ENCODE data around the gene PRKRIP1. TPM values are rescaled to one million over a fixed set of nuclear protein-coding genes. Genes with fewer than 3 reads are reported as not detected.

Gene PRKRIP1
- polyA plus RNA-seq, 3 donors, result 6.6 to 27.0 (median 7.4) TPM

DNA sequence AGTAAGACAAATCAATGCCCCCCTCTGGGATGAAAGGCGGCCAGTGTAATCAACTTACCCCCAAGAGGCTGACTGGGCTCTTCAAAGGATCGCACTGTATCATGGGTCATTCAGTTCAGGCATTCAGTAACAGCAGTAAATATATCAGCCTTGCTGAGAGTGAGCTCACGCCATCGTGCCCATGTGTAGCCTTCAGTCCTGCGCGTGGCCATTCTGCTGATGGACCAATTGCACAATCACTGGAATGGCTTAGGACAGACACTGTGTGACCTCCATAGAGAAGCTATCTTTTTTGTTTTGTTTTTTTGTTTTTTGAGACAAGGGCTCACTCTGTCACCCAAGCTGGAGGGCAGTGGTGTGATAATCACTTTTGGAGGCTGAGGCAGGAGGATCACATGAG, 9.1 kb upstream of the PRKRIP1 start:
- H3K4me2 ChIP-seq (replicated peaks; ENCODE audit: extremely low read depth, low read length, poor library complexity, severe bottlenecking), result no peak overlapping the region
- no peaks in the 10 kb centered on the region for H3K79me2 ChIP-seq (ENCODE audit: insufficient read depth, low read length)
- 96% methylated on average over 4 of the region's 6 CpGs for WGBS (ENCODE audit: insufficient coverage)
- H3K9me3 ChIP-seq (replicated peaks in 1 of 2; ENCODE audit: control insufficient read depth in 1 of 2, insufficient read depth in 1 of 2, low read length in 2 of 2), result no peaks in the 10 kb centered on the region
- Mint-ChIP-seq H3K9me3 (no peaks in the 10 kb centered on the region), H3K36me3 (peaks cover 23 to 51% of the 10 kb centered on the region in 2 donors), H3K27me3 (ENCODE audit: low read depth in 3 of 3) (peaks cover 0 to 2% (median 0%) of the 10 kb centered on the region in 3 donors), H3K4me1 (no peaks in the 10 kb centered on the region), H3K4me3 (no peak overlapping the region), H3K27ac (peak overlapping the region in 1 of 7 donors; percentile 46)
- peaks cover 8 to 33% of the 10 kb centered on the region in 2 donors for H3K36me3 ChIP-seq (replicated peaks in 1 of 2; ENCODE audit: control insufficient read depth in 1 of 2, insufficient read depth in 2 of 2, low read length in 2 of 2)
- H3K27me3 ChIP-seq (ENCODE audit: control insufficient read depth in 2 of 2, insufficient read depth in 2 of 2, low read length in 2 of 2), result no peaks in the 10 kb centered on the region
- H2AFZ ChIP-seq (ENCODE audit: insufficient read depth, low read depth, low read length, poor library complexity, severe bottlenecking), result no peak overlapping the region
- H3K27ac ChIP-seq (ENCODE audit: low read depth in 1 of 2, low read length in 2 of 2), result no peak overlapping the region
- H3K4me3 ChIP-seq (replicated peaks in 1 of 3; ENCODE audit: low read depth in 2 of 3, low read length in 3 of 3), result no peak overlapping the region
- peaks cover 6% of the 10 kb centered on the region for H4K20me1 ChIP-seq (ENCODE audit: insufficient read depth, low read length)
- no peak overlapping the region for H3K9ac ChIP-seq (ENCODE audit: insufficient read depth, low read length, poor library complexity, severe bottlenecking)
- intact Hi-C loops (cut with micrococcal nuclease), result no loop called here
- TF ChIP-seq, protein P1, sequence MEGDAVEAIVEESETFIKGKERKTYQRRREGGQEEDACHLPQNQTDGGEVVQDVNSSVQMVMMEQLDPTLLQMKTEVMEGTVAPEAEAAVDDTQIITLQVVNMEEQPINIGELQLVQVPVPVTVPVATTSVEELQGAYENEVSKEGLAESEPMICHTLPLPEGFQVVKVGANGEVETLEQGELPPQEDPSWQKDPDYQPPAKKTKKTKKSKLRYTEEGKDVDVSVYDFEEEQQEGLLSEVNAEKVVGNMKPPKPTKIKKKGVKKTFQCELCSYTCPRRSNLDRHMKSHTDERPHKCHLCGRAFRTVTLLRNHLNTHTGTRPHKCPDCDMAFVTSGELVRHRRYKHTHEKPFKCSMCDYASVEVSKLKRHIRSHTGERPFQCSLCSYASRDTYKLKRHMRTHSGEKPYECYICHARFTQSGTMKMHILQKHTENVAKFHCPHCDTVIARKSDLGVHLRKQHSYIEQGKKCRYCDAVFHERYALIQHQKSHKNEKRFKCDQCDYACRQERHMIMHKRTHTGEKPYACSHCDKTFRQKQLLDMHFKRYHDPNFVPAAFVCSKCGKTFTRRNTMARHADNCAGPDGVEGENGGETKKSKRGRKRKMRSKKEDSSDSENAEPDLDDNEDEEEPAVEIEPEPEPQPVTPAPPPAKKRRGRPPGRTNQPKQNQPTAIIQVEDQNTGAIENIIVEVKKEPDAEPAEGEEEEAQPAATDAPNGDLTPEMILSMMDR (IDR thresholded peaks at IDR 0.05), result no peak
- DNase-seq, result no peak
- no peaks in the 10 kb centered on the region for H3K4me1 ChIP-seq (ENCODE audit: control insufficient read depth in 1 of 2, insufficient read depth in 2 of 2, low read length in 2 of 2)

DNA sequence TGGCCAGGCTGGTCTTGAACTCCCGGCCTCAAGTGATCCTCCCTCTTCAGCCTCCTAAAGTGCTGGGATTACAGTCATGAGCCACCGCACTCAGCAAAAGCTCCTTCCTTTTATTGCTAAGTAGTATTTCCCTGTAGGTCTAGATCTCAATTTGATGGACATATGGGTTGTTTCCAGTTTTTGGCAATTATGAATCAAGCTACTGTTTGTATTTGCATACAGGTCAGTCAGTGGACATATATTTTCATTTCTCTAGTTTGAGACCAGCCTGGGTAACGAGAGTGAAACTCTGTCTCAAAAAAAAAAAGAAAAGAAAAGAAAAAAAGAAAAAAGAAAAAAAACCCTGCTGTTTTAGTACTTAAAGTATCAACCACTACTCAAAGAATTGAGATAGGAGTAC, 6.4 kb upstream of the PRKRIP1 start:
- H3K36me3 ChIP-seq (replicated peaks in 1 of 2; ENCODE audit: control insufficient read depth in 1 of 2, insufficient read depth in 2 of 2, low read length in 2 of 2), result peaks cover 7 to 36% of the 10 kb centered on the region in 2 donors
- peaks cover 6% of the 10 kb centered on the region for H4K20me1 ChIP-seq (ENCODE audit: insufficient read depth, low read length)
- H3K79me2 ChIP-seq (ENCODE audit: insufficient read depth, low read length), result no peaks in the 10 kb centered on the region
- H3K27ac ChIP-seq (ENCODE audit: low read depth in 1 of 2, low read length in 2 of 2), result no peak overlapping the region
- H3K4me3 Mint-ChIP-seq, result no peak overlapping the region
- TF ChIP-seq, protein P1 (IDR thresholded peaks at IDR 0.05), result no peak
- intact Hi-C loops (cut with micrococcal nuclease), result loop anchor here (1.0 to 10.0 kb wide), 3 partner anchors 111 to 845 kb away; no protein-coding TSS in a partner anchor
- no peak overlapping the region for H2AFZ ChIP-seq (ENCODE audit: insufficient read depth, low read depth, low read length, poor library complexity, severe bottlenecking)
- H3K27me3 Mint-ChIP-seq (ENCODE audit: low read depth in 3 of 3), result peaks cover 0 to 4% (median 0%) of the 10 kb centered on the region in 3 donors
- no peaks in the 10 kb centered on the region for H3K4me1 ChIP-seq (ENCODE audit: control insufficient read depth in 1 of 2, insufficient read depth in 2 of 2, low read length in 2 of 2)
- no peak for DNase-seq
- no peak overlapping the region for H3K4me2 ChIP-seq (replicated peaks; ENCODE audit: extremely low read depth, low read length, poor library complexity, severe bottlenecking)
- no peaks in the 10 kb centered on the region for H3K9me3 ChIP-seq (replicated peaks in 1 of 2; ENCODE audit: control insufficient read depth in 1 of 2, insufficient read depth in 1 of 2, low read length in 2 of 2)
- no peaks in the 10 kb centered on the region for H3K4me1 Mint-ChIP-seq
- WGBS (ENCODE audit: insufficient coverage), result no CpG with 5 or more reads among the region's 3 CpGs
- H3K4me3 ChIP-seq (replicated peaks in 1 of 3; ENCODE audit: low read depth in 2 of 3, low read length in 3 of 3), result no peak overlapping the region
- H3K9ac ChIP-seq (ENCODE audit: insufficient read depth, low read length, poor library complexity, severe bottlenecking), result no peak overlapping the region
- no peaks in the 10 kb centered on the region for H3K27me3 ChIP-seq (ENCODE audit: control insufficient read depth in 2 of 2, insufficient read depth in 2 of 2, low read length in 2 of 2)
- H3K27ac Mint-ChIP-seq, result peak overlapping the region in 3 of 7 donors; percentile 25 to 70 (median 40)
- peaks cover 26 to 50% of the 10 kb centered on the region in 2 donors for H3K36me3 Mint-ChIP-seq
- no peaks in the 10 kb centered on the region for H3K9me3 Mint-ChIP-seq

Measured in CD14-positive monocyte (primary cell).